Heart left ventricle (tissue), 13 donors: ENCODE measurements around the gene BHLHE40.

Experiments
- CTCF ChIP-seq, 12 donors: fragments of 200-600 bp; sonication (generic) in 4 of 12; IDR thresholded peaks; one replicate each; pipeline versions ENCODE4 v1.5.0 to v1.8.0; 2018 to 2022; ENCODE audit warnings: antibody characterized with exemption in 12 of 12, mild to moderate bottlenecking in 5 of 12
- POLR2A ChIP-seq, 2 donors: fragments of 450-650 bp; IDR thresholded peaks; one replicate each; pipeline ENCODE4 v1.6.1; 2017; ENCODE audit warnings: antibody characterized with exemption in 2 of 2, mild to moderate bottlenecking in 2 of 2, moderate library complexity in 2 of 2
- donor health status: ischemic (EF 13 %, LVEDD 7.1; RV severe dilation, severe dysfunction).
- donor health status: DM: no; HTN: yes; CAD: no.
- donor health status: DM: no; HTN: no; CAD: no.
- donor health status: ischemic (EF 25% LVEDD 6.9; RV normal size, moderate dysfunction).
- donor health status: ischemic (EF 25% LVEDD 5.7; RV mildly dilated, moderate dysfunction).
- donor health status: ischemic (EF 35%, LVEDD 5.7; RV mildly dilated, moderate dysfunction).
- donor health status: nonischemic (EF 11% LVEDD 7.7; RV severe dilation, severe dysfunction).
- donor health status: DM: yes; HTN: yes; CAD: no.
- donor health status: PGD.
- donor health status: ischemic (EF 29% LVEDD 5.4; RV normal size, mild dysfunction).
- donor health status: nonischemic (EF 23%, LVEDD 6.1; RV moderate dilation, normal function).

- TF ChIP-seq CTCF (IDR thresholded peaks at IDR 0.05) = no peak
- no peak for TF ChIP-seq POLR2A (IDR thresholded peaks at IDR 0.05)
Observed at GRCh38 chr3:5015056-5015455, 35.8 kb downstream of the BHLHE40 start.
